HG02938 (cell line): Measurements from ENCODE around the gene CNTN4.
"Not testable (repeated sequence)": the region's sequence is repeated elsewhere in the genome, so short reads cannot be mapped to it uniquely, and the experiment has no call there.

ENCODE experiments used
- ATAC-seq: cut with Tn5 transposase; IDR thresholded peaks from one replicate; pipeline ENCODE4 v1.9.1; 2021; ENCODE audit warnings: mild to moderate bottlenecking, moderate library complexity; ENCODE audit not compliant: unreplicated experiment

CNTN4 gene

DNA sequence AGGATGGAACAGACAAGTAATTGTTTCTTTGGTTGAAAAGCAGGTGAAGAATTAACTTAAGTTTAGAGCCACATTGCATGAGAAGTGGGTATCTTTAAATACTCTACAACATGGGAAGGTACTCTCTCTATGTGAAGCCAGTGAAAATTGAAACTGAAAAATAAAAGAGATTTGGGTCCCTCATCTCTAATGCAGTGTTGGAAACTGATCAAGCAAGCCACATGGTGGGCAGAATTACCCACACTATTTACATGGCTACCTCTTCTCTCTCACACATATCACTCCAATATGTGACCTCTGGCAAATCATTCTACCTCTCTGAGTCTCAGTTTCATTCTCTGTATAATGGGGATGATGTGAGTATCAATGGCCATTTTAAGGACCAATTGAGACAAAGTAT is 672.5 kb downstream of the CNTN4 start:
- peak; percentile 95 for ATAC-seq

DNA sequence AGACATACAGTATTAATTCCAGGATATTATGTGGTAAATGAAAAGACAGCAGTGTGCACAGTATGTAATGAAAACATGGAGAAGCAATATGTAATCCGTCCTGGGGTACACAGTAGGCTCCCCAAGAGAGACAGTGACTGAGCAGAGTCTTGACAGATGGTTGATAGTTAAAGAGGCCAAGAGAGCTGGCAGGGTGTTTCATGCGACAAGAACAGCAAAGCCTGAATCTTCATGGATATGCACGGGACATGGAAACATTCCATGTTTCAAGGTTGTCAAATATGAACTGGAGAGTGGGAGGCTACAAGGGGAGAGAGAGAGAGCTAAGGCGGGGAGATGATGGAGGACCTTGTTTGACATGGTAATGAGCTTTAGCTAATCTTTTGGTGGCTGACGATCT is 673.1 kb downstream of the CNTN4 start:
- ATAC-seq, result no peak

DNA sequence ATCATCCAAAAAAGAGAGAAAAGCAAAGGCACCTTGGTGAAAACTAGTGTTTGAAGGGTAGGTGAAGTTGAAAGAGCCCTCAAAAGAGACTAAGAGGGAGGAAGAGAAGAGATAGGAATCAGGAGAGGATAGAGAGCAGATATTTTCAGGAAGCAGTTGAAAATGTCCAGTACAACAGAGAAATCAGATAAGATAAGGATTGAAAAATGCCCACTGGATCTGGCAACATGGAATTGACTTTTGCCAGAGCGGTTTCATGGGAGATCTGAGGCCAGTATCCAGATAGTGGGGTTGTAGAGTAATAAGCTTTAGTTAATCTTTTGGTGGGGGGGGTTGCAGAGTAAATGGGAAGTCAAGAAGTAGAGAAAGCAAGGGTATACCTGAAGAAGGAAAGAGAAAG is 674.1 kb downstream of the CNTN4 start:
- ATAC-seq, result no peak

DNA sequence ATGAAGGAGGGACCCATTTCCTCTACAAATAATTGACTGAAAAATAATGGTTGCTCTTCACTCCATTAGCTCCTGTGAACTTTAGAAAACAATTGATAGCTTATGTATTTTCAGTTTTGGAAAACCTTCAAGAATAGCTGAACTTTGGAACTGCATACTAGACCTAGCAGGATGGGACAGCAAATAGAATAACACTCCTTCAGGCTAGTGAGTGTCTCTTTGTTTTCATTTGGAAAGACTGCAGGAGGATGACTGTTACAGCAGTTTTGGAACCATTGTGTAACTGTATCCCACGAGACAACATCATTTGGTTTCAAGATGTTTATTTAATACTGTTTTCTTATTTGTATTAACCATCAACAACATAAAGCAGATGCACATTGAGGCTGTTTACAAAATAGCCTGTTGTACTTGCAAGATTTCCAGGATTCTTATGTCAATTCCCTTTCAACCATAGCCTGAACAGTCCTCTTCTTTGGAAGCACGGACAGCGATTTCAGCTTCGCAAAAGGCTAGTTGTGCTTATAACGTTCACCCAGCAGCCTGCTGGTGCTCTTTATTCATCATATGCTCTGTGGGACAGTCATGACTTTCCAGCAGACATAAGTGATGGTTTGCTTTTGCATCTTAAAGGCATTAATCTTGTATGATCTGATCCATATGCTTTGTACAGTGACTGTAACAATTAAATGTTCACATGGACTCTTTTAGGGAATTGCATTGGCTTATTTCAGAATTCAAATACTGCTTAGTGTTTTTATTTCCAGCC is 676.0 kb downstream of the CNTN4 start:
- no peak for ATAC-seq

DNA sequence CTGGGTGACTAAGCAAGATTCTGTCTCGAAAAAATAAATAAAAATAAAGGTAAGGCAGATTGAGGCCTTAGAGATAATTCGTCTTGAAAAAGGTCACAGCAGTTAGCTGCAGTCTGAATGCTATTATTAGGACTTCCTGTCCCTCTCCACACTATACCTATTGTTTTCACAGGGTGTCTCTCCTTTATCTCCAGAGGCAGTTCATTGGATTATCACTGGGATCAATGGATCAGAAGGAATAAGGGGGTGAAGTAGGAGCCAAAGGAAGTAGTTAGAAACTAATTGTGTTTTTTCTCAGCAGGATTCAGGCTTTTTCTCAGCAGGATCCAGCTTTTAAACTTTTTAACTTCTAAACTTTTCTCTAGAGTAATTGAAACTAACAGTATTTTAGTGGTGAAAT is 684.6 kb downstream of the CNTN4 start:
- no peak for ATAC-seq

DNA sequence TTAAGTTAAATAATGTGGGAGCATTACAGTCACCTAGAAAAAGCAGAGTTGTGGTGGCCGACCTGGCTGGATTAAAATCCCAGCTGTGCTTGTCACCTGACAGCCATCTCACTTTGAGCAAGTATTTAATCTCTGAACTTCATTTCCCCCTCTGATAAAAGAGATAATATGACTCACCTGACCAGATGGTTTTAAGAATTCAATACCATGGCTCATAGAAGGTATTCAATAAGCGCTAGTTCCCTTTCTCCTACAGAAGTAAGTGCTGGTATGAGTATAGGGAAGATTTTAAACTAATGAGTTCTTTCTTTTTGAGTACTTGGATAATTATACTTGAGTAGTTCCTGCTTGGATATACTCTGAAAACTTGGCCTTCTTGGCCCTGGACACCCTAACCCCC is 686.0 kb downstream of the CNTN4 start:
- no peak for ATAC-seq

DNA sequence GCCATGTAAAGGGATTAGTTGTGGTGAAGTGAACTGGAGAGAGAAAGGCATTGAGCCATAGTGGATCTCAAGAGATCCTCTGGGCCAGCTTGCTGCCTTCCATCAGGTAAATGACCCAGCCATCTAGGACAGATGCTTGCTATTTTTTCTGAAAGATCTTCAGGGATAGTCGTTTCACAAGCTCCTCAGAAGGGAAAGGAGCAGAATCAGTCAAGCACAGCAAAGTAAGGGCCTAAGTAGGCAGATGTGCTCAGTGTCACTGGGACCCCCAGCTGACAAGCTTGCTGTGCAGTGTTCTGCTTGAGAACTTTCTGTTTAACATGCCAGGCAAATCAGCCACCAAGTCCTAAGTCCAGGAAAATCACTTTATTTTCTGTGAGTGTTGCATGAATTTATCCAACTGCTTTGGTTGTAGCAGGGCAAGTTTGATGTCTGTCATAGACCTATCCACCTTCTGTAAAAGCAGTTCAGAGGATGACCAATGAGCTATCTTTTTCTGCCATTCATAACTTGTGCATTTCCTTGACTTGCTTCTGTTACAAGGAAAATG is 691.7 kb downstream of the CNTN4 start:
- ATAC-seq, result no peak

DNA sequence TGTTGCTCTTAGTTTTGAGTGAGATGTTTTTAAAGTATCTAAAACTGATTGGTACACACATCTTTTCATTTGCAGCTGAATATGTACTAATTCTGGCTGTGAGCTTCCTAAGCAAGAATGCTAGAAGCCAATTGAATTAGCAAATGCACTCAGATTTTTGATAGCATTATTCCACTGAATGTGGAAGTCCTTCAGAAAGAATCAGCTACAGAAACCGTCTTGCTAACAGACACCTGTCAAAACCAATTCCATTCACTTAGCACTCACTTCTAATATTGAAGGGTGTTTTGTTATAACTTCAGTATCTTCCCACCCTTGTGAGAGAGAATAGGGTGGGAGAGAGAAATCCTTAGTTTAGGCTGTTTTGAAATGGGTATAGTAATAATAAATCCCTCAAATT is 693.8 kb downstream of the CNTN4 start:
- no peak for ATAC-seq

DNA sequence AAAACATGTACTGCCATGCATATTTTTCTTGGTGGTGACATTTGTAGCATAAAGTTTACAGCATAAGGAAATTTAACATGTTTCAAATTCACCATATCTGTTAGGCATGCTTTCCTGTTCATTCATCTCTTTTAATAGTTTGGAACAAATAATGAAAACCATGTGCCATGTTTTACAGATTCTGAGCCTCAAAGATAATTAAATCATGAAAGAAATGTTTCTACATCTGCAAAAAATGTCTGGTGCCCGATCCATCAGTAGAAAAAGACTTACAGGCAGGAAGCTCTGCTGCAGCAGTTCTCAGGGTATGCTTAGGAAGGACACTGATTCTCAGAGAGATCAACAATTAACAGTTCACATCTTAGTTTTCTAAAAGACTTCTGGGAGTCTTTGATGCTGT is 695.3 kb downstream of the CNTN4 start:
- no peak for ATAC-seq

DNA sequence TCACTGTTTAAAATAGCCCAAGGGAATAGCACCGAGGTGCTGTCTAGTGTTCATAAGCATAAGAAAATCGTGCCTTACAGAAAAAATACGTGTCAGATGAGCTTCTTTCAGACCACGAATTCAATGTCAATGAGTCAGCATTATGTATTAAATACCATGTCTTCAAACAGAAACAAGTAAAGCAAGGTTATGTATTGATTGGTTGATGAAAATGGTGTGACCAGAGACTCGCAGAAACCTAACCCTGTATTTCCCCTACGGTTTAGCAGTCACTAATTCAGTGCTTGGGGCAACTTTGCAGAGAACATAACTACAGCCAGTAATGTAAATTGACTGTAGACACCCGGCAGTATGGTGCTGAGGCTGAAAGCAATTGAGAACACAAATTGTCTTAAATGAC is 703.8 kb downstream of the CNTN4 start:
- ATAC-seq, result no peak

DNA sequence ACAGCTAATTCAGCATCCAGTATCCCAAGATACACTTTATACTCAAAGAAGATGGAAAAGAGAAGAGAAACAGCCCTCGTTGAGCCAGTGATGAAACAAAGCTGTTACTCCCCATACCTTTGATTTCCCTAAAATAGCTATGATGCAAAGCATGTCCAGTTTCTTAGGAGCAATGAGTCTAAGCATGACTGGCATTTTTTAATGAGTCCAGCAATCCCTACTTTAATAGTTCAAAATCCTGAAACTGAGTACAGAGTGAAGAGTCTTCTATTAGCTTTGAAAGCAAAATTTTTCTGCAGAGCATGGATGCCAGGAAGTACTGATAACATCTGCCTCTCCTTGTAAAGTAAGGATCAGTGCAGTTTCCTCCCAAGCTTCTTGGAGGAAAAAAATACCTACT is 708.8 kb downstream of the CNTN4 start:
- no peak for ATAC-seq

DNA sequence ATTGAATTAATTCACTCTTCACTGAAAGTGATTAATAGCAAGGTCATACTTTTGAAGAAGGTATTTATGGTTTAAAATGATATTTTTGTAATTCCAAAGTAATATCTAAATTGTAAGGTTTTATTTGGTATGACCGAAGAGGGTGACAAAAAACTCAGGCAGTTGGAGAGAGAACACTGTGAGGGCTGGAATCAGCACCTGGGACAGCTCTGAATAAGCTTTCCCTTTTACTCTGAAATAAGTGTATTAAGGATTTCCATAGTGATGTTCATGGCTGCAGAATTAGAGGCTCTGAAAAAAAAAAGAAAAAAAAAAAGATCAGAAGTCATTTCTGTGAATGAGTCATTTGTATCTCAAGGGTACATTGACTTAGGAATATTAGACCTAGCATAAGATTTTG is 712.1 kb downstream of the CNTN4 start:
- no peak for ATAC-seq

DNA sequence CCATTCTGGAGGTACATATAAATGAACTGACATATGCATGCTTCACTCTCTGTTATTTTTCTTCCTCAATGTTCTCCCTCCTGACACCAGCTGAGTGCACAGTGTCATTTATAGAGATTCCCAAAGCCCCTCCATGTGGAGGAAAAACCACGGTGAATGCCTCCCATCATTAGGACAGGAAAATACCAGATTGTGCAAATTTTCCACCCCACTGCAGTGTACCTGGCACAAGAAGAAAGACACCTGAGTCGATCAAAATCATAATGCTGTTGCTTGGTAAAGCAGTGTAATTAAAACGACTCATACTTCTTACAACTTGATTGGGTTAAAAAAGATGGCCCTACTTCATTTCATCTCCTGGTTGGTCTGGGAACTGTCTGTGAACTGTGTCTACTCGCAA is 720.9 kb downstream of the CNTN4 start:
- ATAC-seq, result no peak

DNA sequence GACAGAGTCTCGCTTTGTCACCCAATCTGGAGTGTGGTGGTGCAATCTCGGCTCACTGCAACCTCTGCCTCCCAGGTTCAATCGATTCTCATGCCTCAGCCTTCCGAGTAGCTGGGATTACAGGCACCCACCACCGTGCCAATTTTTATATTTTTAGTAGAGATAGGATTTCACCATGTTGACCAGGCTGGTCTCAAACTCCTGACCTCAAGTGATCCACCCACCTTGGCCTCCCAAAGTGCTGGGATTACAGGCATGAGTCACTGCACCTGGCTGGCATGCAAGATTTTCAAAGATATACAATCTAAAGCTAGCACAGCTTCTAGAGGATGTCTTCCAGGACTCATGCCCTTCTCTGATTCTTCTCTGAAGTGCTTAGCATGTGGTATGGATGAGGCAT is 722.3 kb downstream of the CNTN4 start:
- ATAC-seq, result not testable (repeated sequence)

DNA sequence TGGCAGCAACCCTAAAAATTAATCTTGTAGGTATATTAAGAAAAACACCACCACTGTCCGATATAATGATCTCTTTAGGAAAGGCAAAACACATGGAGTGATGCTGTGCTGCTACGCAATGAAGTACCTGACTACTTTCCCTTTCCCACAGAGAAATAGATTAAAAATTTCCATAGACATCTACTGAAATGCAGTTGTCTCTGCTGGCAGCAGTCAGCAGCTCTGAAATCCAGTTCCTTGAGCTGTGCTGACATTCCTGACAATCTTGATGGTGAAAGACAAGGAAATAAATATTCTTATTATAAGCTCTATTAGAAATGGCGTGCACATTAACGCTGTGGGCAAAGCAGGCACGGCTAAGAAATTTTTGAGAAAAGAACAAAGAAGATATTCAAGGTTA is 723.9 kb downstream of the CNTN4 start:
- ATAC-seq, result no peak

DNA sequence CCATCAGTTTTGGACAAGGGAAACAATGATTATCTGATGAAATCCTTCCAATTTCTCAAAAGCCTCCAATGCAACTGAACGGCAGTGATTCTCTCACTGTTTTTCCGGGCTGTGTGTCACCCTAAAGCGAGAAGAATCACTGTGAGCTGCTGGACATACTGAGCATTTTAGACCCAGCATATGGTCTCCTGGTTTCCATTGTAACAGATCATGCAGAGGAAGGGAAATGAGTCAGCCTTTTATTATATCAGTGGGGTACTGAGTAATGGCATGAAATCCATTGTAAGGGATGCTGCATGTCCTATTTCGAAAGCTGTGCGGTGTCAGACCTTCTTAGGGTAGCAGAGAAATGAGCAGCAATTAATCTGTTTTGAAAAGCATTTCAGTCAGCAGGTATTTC is 724.4 kb downstream of the CNTN4 start:
- ATAC-seq, result no peak

DNA sequence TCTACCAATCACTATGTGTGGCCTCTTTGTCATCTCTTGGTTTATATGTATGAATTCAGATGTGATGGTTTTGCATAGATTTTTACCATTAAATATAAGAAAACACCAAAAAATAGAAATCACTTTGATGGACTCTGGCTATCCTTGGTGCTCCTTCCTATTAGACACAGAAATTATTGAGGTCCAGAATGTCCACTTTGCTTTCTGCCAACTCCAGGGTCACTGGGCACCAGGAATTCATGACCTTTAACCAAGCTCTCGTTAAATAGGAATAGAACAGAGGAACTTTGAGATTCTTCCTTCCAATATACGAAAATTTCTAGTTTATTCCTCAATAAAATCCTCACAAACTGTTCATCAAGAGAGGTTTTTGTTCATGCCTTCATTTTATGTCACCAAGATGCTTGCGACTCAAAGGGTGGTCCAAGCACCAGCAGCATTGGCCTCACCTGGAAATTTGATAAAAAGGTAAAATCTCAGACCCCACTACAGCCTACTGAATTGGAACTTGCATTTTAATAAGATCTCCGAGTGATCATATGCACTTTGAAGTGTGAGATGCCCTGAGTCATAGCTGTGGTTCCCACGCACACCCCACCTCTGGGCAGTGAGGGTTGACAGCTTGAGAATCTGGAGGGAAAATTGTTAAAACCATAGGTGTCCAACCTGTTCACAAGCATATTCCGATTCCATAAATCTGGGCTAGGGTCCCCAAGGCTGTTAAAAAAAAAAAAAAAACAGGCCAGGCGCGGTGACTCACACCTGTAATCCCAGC is 725.0 kb downstream of the CNTN4 start:
- ATAC-seq, result no peak

DNA sequence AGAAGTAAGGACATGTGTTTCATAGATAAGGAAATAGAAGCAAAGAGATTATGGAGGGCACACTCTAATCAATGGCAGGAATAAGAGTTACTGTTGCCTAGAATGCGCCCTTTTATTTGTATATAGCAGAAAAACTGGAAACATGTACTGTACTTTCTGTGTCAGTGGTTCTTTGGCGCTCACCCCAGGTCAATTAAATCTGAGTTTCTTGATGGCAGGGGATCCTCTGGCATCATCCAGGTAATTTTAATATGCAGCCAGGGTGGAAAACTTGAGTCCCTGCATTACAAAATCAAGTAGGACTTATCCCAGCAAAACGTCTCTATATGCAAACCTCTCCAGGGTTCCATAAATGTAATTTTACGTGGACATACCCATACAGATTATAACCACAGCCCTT is 727.4 kb downstream of the CNTN4 start:
- no peak for ATAC-seq

DNA sequence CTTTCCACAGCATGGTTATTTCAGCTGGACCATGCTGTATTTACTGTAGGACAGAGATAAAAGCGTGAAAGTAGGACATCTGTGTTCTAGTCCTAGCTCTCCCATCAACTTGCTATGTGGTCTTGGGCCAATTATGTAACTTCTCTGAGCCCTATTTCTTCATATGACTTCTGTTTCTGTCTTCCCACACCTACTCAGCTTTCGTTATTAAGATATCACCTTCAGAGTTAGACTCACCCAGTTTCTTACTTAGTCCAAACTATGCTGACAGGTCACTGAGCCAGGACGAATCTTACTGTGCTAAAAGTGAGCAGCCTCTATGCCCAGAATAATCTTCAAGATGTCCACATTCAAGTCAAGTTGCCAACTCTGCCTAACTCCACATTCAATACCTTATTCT is 727.8 kb downstream of the CNTN4 start:
- ATAC-seq, result no peak

DNA sequence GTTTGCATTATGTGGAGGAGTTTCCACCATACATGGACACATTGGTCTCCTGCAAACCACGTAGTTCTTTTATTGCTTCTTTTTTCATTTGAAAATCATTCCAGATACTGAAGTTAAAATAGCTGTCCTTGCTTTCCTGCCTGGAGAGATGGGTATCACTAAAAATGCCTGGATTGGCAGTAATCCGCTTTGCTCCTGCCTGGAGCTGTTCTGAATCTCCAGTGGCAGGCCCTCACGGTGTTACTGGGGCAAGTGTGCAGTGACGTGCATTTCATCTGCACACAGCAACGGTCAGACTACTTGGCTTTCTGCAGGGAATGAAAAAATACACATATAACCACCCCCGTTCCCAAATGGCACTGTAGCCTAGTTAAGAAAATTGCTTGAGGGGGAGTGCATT is 738.6 kb downstream of the CNTN4 start:
- no peak for ATAC-seq

DNA sequence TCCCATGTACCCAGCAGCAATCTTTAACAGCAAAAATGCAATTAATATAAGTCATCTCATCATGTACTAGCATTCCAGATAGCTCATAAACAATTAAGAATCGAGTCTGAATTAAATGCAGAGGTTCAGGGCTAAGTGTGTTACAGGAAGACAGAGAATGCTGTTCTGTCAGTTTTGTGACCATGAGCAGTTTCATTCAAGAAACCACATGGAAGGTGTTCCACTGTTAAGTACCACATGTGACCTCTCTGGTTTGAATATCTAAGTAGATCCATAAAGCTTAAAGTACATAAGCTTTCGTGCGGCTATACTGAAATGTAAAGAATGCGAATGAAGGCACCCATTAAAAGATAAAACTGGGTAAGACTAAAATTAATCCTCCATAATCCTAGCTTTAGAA is 739.2 kb downstream of the CNTN4 start:
- ATAC-seq, result no peak

DNA sequence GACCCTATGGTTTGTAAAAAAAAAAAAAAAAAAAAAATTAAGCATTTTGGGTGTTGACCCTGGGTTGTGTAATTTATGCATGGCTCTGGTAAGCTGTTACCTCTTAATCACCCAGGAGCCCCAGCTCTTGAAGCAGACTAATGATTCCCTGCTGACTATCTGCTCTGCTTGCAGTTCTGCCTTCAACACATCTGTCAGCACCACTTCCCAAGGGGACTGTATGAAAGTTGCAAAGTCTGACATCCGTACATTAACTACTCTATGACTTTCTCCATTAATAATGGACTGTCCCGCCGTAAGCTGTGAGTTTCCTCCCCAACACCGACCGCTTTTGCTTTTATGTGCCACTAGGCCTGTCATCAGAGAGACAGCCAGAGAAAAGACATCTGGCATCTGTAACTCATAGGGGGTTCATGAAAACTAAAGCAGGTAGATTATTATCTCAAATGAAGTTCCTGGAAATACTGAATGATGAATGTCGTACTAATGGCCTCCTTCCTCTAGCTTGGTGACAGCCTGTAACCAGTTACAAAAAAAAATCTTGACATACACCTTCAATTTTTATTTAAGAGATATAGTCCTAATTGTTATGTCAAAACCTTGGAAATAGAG is 740.0 kb downstream of the CNTN4 start:
- no peak for ATAC-seq
